Endothelial cell of hepatic sinusoid (primary cell): ENCODE data around the gene MRPL23.

Source experiments
- in situ Hi-C: cut with HindIII; loops from 2 replicates; pipeline ENCODE4 v1.10.0; 2017; ENCODE audit warnings: low sequenced_read_pairs

The MRPL23 gene

DNA sequence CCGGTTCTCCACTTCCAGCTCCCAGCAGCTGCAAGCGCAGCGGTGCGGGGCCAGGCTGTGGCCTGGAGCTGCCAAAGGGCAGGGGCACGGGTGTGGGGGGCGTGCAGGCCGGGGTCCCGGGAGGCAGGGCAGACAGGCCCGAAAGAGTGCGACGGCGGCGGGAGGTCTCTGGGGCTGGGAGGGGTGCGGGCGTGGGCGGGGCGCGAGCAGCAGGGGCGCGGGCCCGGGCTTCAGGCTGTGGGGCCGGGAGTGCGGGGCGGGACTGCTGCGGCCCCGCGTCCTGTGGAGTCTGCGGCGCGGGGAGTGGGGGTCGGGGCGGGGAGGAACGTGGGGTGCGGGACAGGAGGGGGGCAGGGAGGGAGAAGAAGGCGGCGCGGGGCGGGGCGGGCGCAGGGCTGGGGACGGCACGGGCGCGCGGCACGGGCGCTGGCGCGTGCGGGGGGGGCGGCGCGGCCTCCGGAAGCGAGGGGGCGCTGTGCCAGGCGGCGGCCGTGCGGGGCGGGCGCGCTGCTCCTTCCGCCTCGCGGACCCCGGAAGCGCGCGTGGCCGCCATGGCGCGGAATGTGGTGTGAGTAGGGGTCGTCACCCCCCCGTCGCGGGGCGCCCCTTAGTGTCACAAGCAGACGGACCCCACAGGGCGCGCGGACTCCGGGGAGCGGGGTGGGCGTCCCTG, at the start of gene MRPL23:
Gene MRPL23 (plus strand): TSS at position 521 of the 673 bp plus-strand sequence. CDS start 31 bp downstream, at position 552.
- in situ Hi-C loops = no loop called here

GRCh38 chr11:1899090-1899489, 48.0 kb upstream of the MRPL23 start:
- in situ Hi-C loops = no loop called here

DNA sequence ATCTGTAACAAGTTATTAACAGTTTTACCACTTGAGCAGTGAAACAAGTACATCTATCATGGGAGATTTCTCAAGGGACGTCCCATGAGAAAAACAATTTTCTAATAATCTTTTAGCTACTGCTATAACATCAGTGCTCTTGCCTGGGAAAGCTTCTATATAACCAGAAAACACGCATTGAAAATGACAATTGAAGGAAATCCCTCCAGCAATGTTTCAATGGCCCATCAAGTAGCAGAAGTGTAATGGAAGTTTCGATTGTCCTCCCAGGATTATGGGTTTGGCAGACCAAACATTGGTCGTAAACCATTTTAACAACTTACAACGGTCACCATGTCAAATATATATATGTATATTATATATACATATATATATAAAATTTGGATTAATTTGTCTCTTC, 47.4 kb upstream of the MRPL23 start:
- in situ Hi-C loops = no loop called here

DNA sequence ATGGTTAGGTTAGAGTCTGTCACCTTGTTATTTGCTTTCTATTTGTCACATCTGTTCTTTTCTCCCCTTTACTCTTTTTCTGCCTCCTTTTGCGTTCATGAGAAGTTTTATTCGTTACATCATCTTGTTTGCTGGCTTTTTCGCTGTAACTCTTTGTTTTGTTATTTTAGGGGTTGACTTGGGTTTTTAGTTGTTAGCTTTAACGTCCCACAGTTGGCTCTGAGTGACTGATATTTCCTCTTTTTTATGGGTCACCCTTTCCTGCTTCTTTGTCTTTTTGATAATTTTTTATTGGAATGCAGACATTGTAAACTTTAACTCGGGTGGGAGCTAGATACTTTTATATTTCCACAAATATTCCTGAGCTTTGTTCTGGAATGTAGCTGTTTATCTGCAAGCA, 41.0 kb upstream of the MRPL23 start:
- in situ Hi-C loops = no loop called here

GRCh38 chr11:1906611-1907423, 40.3 kb upstream of the MRPL23 start:
- in situ Hi-C loops = no loop called here

GRCh38 chr11:1908618-1909017, 38.5 kb upstream of the MRPL23 start:
- in situ Hi-C loops = no loop called here

GRCh38 chr11:1909524-1909923, 37.6 kb upstream of the MRPL23 start:
- in situ Hi-C loops = no loop called here

- in situ Hi-C loops = no loop called here
Measured at GRCh38 chr11:1912289-1912878, 34.7 kb upstream of the MRPL23 start.

DNA sequence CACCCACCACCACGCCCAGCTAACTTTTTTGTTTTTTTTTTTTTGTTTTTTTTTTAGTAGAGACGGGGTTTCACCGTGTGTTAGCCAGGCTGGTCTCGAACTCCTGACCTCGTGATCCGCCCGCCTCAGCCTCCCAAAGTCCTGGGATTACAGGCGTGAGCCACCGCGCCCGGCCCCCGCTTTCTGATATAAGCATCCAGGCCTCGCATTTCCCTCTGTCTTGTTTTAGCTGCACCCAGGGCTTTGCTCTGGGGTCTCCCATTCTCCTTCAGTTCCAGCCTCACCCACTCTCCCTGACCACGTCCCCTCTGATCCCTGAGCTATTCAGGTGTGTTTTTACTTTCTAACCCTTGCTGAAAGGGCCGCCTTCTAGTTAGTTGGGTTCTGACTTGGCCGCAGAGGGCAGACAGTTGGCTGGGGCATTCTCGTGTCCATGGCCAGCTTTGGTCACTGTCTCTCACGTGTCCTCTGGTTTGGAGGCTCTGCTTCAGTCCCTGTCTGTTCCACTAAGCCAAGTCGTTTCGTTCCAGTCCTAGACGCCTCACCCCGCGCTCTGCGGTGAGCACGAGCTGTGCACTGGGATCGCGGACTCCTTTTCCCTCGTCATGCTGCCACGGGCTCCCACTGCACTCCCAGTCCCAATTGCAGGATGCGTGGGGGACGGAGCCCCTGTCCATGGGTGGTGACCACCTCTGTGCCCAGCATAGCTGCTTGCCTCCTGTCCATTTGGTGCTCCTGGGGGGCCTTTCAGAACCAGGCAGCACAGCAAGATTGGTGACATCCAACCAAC, 33.7 kb upstream of the MRPL23 start:
- in situ Hi-C loops = no loop called here

- in situ Hi-C loops = no loop called here
Measured at GRCh38 chr11:1915795-1916131, 31.4 kb upstream of the MRPL23 start.

DNA sequence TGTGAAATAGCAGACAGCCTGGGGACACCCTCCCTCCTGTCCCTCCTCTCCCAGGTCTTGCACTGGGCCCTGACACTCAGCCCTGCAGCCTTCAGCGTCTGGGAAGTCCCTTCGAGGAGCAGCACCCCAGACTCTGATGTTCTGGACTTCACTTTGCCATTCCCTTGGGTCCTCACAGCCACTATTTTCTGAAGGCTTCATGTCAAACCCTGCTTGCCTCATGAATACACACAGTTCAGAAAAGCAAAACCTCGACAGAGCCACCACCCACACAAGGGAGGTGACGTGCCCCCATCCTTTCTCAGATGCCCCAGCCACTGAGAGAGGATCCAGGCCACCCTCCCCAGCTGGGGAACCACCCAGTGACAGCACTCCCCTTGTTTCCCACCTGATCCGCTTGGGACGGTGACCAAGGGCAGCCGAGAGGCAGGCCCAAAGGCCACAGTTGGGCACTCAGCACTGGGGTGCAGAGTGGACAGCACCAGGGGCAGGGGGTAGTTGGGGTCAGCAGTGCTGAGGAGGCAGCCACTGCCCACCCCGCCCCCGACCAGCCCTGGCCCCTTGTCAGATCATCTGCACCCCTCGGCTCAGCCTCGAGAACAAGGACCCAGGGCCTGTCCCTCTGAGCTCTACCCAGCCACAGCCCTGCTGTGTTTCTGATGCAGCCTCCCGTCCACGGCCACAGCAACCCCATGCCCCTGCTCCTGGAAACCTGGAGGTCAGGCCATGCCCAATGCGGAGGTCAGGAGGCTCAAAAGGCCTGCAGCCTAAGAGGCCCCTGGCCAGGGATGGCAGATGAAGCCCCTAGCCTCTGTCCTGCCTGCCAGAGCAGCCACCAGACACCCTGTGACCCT, 30.8 kb upstream of the MRPL23 start:
- in situ Hi-C loops = no loop called here

DNA sequence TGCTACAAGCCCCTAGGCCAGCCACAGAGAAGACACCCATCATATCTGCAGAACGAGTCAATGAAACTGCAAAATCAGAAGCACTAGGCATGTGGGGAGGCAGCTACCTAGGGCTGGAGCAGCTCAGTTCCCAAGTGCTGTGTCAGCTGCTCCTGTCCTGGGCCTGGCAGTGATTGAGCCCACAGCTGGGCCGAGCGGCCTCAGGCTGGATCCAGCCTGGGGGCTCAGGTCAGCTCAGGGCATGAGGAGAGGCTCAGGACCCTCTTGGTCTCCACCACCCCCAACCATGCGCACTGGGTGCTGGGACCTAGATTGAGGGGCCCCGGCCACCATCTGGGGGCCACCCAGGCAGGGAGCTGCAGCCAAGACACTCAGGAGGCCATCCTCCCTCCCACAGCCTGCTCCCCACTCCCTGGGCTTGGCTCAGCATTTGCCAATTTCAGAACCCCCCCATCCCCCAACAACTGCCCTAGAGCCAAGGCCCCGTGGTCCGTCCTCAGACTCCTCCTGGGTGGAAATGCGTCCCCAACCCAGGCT, 30.1 kb upstream of the MRPL23 start:
- in situ Hi-C loops = no loop called here

- in situ Hi-C loops = no loop called here
Measured at GRCh38 chr11:1917523-1918435, 29.4 kb upstream of the MRPL23 start.

GRCh38 chr11:1918436-1919315, 28.5 kb upstream of the MRPL23 start:
- in situ Hi-C loops = no loop called here

DNA sequence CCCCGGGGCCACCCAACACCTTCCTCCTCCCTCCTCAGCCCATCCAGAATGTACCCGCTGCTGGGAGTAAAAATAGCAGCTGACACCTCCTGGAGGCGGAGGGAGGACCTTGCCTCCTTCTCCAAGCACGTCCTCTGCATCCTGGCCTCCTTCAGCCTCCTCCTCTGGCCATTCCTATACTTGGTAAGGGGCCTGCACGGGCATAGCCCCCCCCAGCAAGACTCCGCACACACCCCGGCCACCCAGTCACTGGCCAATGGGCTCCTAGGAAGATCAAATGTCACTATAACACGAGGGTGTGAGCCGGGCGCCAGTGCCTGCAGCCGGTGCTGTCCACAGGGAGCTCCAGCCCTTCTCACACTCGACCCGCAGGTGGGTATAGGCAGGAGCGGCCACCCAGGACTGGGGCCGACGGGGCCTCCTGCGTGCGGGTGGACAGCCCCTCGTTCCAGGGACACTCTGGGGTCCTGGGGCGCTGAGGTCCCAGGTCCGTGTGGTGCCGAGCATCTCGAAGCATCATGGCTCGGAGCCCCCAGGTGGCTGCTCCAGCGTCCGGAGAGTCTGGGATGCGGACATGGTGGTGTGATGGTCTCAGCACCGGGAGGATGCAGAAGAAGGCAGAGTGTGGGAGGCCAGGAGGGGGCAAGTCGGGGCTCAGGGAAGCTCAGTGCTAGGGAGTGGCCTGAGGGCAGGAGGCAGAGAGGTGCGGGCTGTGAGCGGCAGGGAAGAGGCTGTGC, 27.6 kb upstream of the MRPL23 start, which contains the start of gene TNNT3:
Gene TNNT3 (plus strand): TSS at position 313 of the 737 bp plus-strand sequence. CDS start 3,172 bp downstream, outside the sequence.
- in situ Hi-C loops = no loop called here

DNA sequence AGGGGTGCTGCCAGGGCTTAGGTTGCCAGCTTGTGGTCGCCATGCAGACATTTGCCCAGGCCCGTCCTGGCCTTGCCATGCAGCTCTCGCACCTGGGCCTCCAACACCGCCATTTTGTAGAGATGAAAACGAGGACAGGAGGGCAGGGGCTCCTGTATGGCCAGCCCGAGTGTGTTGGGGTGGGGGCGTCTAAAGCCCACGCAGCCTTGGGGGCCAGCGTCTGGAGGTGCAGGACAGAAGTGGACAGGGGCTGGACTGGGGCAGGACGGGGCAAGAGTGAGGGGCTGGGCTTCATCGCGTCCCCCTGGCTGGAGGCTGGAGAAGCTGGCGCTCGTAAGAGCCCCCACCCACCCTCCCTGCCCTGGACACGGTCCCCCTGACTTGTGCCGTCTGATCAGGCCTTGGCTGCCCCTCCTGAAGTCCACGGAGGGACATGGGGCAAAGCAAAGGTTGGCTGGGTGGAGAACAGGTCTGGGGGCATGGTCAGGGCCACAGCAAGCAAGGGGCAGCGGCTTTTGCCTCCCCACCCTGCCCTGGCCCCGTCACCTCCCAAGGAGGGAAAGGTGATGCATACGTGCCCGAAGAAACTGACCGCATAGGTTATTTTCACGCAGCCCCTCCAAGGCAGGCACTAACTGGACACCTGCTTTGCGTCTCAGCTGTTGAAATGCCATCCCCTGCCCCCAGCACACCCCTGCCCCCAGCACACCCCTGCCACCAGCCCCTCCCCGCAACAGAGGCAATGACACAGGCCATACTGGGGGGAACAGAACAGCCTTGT, 26.8 kb upstream of the MRPL23 start:
- in situ Hi-C loops = no loop called here
